RWPE1 (cell line): ENCODE data around the gene GALK1.
"Not testable (repeated sequence)": the region's sequence is repeated elsewhere in the genome, so short reads cannot be mapped to it uniquely, and the experiment has no call there.

Experiments
- CTCF ChIA-PET: fragments of 350-600 bp; sonication (Branson Sonifier 250); formaldehyde crosslinking; extraction: SDS; loops from one replicate; lab custom pipeline; 2021; lab: Yijun Ruan, JAX
- POLR2A ChIA-PET: fragments of 400-600 bp; formaldehyde crosslinking; extraction: SDS; loops from one replicate; lab custom pipeline; 2020; ENCODE audit warnings: antibody characterized with exemption; ENCODE audit not compliant: low non-redundant PET; lab: Yijun Ruan, JAX
- DNase-seq: peaks from one replicate; pipeline ENCODE4 v3.0.0; 2012; ENCODE audit warnings: low spot score
- H3K27ac ChIP-seq: fragments of 450-650 bp; 2 replicates; pipeline ENCODE4 v1.5.1; 2017
- CTCF ChIP-seq: fragments of 450-650 bp; conservative IDR thresholded peaks from 2 replicates; pipeline ENCODE4 v1.5.1; 2017; ENCODE audit warnings: low read depth, mild to moderate bottlenecking

Gene GALK1

GRCh38 chr17:75767881-75768280 is 2.9 kb upstream of the GALK1 start:
- H3K27ac ChIP-seq: no peak overlapping the region
- ChIA-PET POLR2A (no interaction called here), CTCF (no interaction called here)
- no peak for TF ChIP-seq CTCF
- DNase-seq: no peak

DNA sequence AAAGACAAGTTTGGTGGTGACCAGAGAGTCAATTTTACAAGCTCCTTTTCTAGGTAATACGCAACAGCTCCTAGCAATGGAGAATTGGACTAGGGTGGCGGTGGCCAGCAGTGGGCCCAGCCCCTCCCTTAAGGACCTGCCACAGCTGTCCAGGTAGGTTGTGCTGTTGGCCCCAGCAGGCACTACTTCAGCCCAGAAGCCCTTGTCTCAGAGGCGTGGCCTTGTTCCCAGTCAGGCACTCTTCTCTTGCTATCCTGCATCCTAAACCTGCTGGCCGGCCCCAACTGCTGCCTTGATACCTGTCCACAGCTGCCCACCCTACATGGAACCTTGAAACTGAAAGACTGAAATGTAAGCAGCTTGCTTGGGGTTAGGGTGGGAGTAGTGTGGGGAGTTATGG is 989 bp upstream of the GALK1 start:
- H3K27ac ChIP-seq: peak overlapping the region; percentile 98
- ChIA-PET CTCF (interaction anchor here (0.6 to 1.8 kb wide), 5 partner anchors 8 to 381 kb away, joined by 3 to 15 read pairs (median 3); no protein-coding TSS in a partner anchor), POLR2A (interaction anchor here (0.7 kb wide), 1 partner anchor 61 kb away, joined by 3 read pairs; no protein-coding TSS in a partner anchor)
- no peak for DNase-seq
- no peak for TF ChIP-seq CTCF

DNA sequence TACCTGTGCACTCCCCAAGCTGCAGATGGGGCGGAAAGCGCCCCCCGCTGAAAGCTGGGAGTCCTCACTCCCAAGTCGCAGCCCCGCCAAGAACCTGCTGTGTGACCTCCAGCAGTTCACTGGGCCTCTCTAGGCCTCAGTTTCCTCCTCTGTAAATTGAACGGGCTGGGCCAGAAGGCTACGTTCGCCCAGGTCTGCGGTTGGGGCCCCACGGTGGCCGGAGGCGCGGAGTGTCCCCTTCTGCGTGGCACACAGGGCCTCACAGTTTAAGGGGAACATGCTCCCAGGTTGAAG is 628 bp downstream of the GALK1 start:
- DNase-seq: no peak
- H3K27ac ChIP-seq: peak overlapping the region; percentile 98
- CTCF ChIA-PET: interaction anchor here (0.7 to 2.0 kb wide), 8 partner anchors 8 to 115 kb away, joined by 3 to 7 read pairs (median 4); no protein-coding TSS in a partner anchor
- POLR2A ChIA-PET: no interaction called here
- no peak for TF ChIP-seq CTCF

DNA sequence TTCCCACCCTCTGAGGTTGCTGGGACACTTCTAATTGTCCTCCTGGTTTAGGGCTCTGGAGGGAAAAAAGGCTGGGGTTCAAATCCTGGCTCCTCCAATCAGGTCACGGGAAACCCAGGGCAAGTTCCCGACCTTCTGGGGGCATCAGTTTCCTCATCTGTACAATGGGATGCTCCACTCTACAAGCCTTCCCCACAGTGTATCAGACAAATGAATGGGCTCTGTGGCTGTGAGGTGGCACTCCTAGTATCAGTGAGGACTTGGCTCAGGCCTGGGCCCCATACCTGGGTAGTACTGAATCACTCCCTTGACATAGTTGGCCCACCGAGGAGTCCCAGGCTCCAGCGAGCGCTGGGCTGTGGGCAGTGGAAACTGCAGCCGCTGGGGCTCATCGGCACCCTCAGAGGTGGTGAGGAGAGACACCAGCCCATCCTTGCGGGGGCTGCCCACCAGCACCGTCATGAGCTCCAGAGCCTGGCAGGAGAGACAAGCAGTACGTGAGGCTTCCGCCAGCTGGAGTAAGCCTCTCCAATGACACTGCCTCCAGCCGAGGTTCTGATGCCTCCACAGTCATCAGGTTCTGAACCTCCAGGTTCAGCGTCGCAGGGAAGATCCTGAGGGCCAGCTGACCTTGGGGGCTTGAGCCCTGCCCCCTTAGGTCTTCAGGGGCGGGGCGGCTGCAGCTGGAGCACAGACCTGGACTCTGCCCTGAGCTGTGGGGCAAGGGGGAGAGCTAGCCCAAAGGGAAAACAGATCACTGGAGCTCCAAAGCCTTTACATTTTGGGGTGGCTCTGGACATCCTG is 1.2 kb downstream of the GALK1 start:
- H3K27ac ChIP-seq: peak overlapping the region; percentile 98

DNA sequence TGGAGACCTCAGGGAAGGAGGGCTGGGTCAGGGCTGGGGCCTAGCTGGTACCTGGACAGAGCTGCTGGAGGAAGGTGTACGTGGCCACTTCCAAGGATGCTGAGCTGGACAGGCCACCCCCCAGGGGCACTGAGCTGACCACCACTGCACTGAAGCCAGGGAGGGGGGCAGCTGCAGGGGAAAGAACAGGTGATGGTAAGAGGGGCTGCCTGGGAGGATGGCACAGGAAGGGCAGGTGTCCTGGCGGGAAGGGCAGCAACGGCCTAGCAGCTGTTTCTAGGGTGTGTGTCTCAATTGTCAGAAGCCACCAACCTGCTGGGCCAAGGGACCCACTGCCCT is 1.8 kb downstream of the GALK1 start:
- no peak for DNase-seq
- peak overlapping the region; percentile 98 for H3K27ac ChIP-seq
- TF ChIP-seq CTCF: no peak
- CTCF ChIA-PET: interaction anchor here (0.8 to 2.0 kb wide), 7 partner anchors 15 to 133 kb away, joined by 3 to 7 read pairs (median 5); partner anchors contain the start of genes SMIM5 and TRIM65
- POLR2A ChIA-PET: no interaction called here

More for the DNA sequence above, 1.2 kb downstream of the GALK1 start:
- POLR2A ChIA-PET: no interaction called here
- no peak for DNase-seq
- CTCF ChIA-PET: interaction anchor here (1.0 to 2.0 kb wide), 7 partner anchors 9 to 133 kb away, joined by 3 to 7 read pairs (median 5); partner anchors contain the start of genes SMIM5 and TRIM65
- no peak for TF ChIP-seq CTCF

- DNase-seq: no peak
- peak overlapping the region; percentile 98 for H3K27ac ChIP-seq
- ChIA-PET CTCF (interaction anchor here (0.8 to 2.0 kb wide), 8 partner anchors 12 to 143 kb away, joined by 3 to 7 read pairs (median 4); partner anchors contain the start of genes SMIM5 and TRIM65), POLR2A (interaction anchor here (1.1 kb wide), 1 partner anchor 113 kb away, joined by 4 read pairs; no protein-coding TSS in a partner anchor)
- TF ChIP-seq CTCF: no peak
These were observed 2.3 kb downstream of the GALK1 start for GRCh38 chr17:75762513-75763268.

DNA sequence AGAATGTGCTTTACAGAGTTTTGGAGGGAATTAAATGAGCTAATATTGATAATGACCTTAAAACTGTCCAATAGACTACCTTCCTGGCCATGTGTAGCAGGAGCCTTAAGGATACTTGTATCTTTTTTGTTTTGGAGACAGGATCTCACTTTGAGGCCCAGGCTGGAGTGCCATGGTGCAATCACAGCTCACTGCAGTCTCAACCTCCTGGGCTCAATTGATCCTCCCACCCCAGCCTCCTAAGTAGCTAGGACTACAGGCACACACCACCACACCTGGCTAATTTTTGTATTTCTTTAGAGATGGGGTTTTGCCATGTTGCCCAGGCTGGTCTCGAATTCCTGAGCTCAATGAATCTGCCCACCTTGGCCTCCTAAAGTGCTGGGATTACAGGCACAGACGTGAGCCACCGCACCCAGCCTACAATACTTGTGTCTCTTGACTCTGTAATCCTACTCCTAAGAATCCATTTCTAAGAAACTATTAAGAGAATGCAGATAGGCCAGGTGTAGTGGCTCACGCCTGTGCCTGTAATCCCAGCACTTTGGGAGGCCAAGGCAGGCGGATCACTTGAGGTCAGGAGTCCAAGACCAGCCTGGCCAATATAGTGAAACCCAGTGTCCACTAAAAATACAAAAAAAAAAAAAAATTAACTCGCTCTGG is 4.9 kb downstream of the GALK1 start:
- peak overlapping the region; percentile 98 for H3K27ac ChIP-seq
- CTCF ChIA-PET: interaction anchor here (0.6 to 1.4 kb wide), 2 partner anchors 12 to 81 kb away, joined by 3 read pairs; no protein-coding TSS in a partner anchor
- DNase-seq, POLR2A ChIA-PET: not testable (repeated sequence)
